GM23338 (cell line): ENCODE results near the gene RINT1. TPM values are rescaled to one million over a fixed set of nuclear protein-coding genes. Genes with fewer than 3 reads are reported as not detected.

Experiments
- ATAC-seq: fragments of 200-7000 bp; cut with Tn5 transposase; 3 replicates; pipeline ENCODE4 v1.9.1; 2020
- DNase-seq: peaks from one replicate; pipeline ENCODE4 v3.0.0-alpha.2; 2015; ENCODE audit warnings: low spot score
- H2AFZ ChIP-seq: fragments of 200-600 bp; sonication (generic); 2 replicates; pipeline ENCODE4 v1.8.0; 2016; ENCODE audit warnings: antibody characterized with exemption, mild to moderate bottlenecking, moderate library complexity
- H3F3A ChIP-seq: fragments of 200-600 bp; sonication (generic); replicated peaks from 2 replicates; pipeline ENCODE4 v1.8.0; 2017; ENCODE audit warnings: antibody characterized with exemption, mixed run types, low read depth
- H3K27ac ChIP-seq: fragments of 200-600 bp; sonication (generic); 2 replicates; pipeline ENCODE4 v1.6.1; 2016; ENCODE audit warnings: low read depth
- H3K27me3 ChIP-seq: fragments of 200-600 bp; sonication (generic); 2 replicates; pipeline ENCODE4 v1.8.0; 2016; ENCODE audit warnings: mild to moderate bottlenecking, mixed run types, moderate library complexity; ENCODE audit not compliant: insufficient read depth
- H3K36me3 ChIP-seq: fragments of 200-600 bp; sonication (generic); 2 replicates; pipeline ENCODE4 v1.8.0; 2016; ENCODE audit warnings: mild to moderate bottlenecking; ENCODE audit not compliant: insufficient read depth
- H3K4me1 ChIP-seq: fragments of 200-600 bp; sonication (generic); 2 replicates; pipeline ENCODE4 v1.8.0; 2016; ENCODE audit warnings: mild to moderate bottlenecking, moderate library complexity; ENCODE audit not compliant: insufficient read depth
- H3K4me2 ChIP-seq: fragments of 200-600 bp; sonication (generic); 2 replicates; pipeline ENCODE4 v1.7.1; 2017; ENCODE audit warnings: mixed run types
- H3K4me3 ChIP-seq: fragments of 200-600 bp; sonication (generic); 2 replicates; pipeline ENCODE4 v1.6.1; 2016; ENCODE audit warnings: mixed run types
- H3K79me2 ChIP-seq: fragments of 200-600 bp; sonication (generic); replicated peaks from 2 replicates; pipeline ENCODE4 v1.8.0; 2017; ENCODE audit warnings: mild to moderate bottlenecking; ENCODE audit not compliant: insufficient read depth
- H3K9me2 ChIP-seq: fragments of 200-600 bp; sonication (generic); 2 replicates; pipeline ENCODE4 v1.8.0; 2017; ENCODE audit not compliant: insufficient read depth
- H4K20me1 ChIP-seq: fragments of 200-600 bp; sonication (generic); replicated peaks from 2 replicates; pipeline ENCODE4 v1.8.0; 2017; ENCODE audit warnings: mild to moderate bottlenecking; ENCODE audit not compliant: insufficient read depth
- H3K27ac Mint-ChIP-seq: 2 replicates; pipeline ENCODE4 v1.8.0; 2020; ENCODE audit warnings: inconsistent platforms, mild to moderate bottlenecking, moderate library complexity, mixed read lengths
- H3K27me3 Mint-ChIP-seq: 3 replicates; pipeline ENCODE4 v1.8.0; 2022; ENCODE audit warnings: low read depth, mild to moderate bottlenecking, moderate library complexity, mixed read lengths, inconsistent platforms; ENCODE audit not compliant: insufficient read depth, poor library complexity
- H3K36me3 Mint-ChIP-seq: 3 replicates; pipeline ENCODE4 v1.8.0; 2021; ENCODE audit warnings: low read depth, mild to moderate bottlenecking, inconsistent platforms, moderate library complexity, mixed read lengths
- H3K4me1 Mint-ChIP-seq: 3 replicates; pipeline ENCODE4 v1.8.0; 2020; ENCODE audit warnings: mild to moderate bottlenecking, inconsistent platforms, mixed read lengths
- H3K4me3 Mint-ChIP-seq: 3 replicates; pipeline ENCODE4 v1.8.0; 2021; ENCODE audit warnings: moderate library complexity, mild to moderate bottlenecking, inconsistent platforms, mixed read lengths
- H3K9me3 Mint-ChIP-seq: 3 replicates; pipeline ENCODE4 v1.8.0; 2020; ENCODE audit warnings: moderate library complexity, mild to moderate bottlenecking, inconsistent platforms, mixed read lengths
- ZNF331 ChIP-seq: fragments of 250-450 bp; sonication (Bioruptor Pico); IDR thresholded peaks from 2 replicates; pipeline ENCODE4 v1.5.0; 2020; ENCODE audit warnings: low read depth, mild to moderate bottlenecking, moderate library complexity
- ZNF462 ChIP-seq: fragments of 250-450 bp; sonication (Bioruptor Pico); IDR thresholded peaks from 2 replicates; pipeline ENCODE4 v1.5.0; 2020; ENCODE audit warnings: mild to moderate bottlenecking, moderate library complexity
- polyA plus RNA-seq: library from polyadenylated mRNA; unstranded; fragments of >200 nt; fragmentation: Nextera tagmentation; extraction: Ambion mirVana; gene quantifications from 2 replicates; pipeline ENCODE4 v1.2.1, GENCODE V29; 2016
- total RNA-seq: library from RNA; depleted of rRNA; stranded (reverse); fragments of >200 nt; shearing (Covaris generic); gene quantifications from 2 replicates; pipeline ENCODE4 v1.2.3, GENCODE V29; 2014
- TF ChIP-seq, protein P1 (sequence below): IDR thresholded peaks from one replicate; pipeline ENCODE4 v1.6.1; 2018; ENCODE audit warnings: antibody characterized with exemption; ENCODE audit not compliant: unreplicated experiment
- TF ChIP-seq, protein P2 (sequence below), 2 experiments: fragments of 200-600 bp in 1 of 2; sonication (generic) in 1 of 2; conservative IDR thresholded peaks; 2 replicates each; pipeline versions ENCODE4 v1.5.1 to v1.6.1; 2016 to 2017; ENCODE audit warnings: antibody characterized with exemption in 2 of 2, low read depth in 2 of 2, mild to moderate bottlenecking in 2 of 2, moderate library complexity in 1 of 2
- TF ChIP-seq, protein P3 (sequence below): IDR thresholded peaks from 2 replicates; pipeline ENCODE4 v1.6.1; 2016; ENCODE audit warnings: antibody characterized with exemption

The RINT1 gene
- total and polyA plus RNA-seq, 2 experiments from 2014 or later, result 18.5 to 31.2 TPM

DNA sequence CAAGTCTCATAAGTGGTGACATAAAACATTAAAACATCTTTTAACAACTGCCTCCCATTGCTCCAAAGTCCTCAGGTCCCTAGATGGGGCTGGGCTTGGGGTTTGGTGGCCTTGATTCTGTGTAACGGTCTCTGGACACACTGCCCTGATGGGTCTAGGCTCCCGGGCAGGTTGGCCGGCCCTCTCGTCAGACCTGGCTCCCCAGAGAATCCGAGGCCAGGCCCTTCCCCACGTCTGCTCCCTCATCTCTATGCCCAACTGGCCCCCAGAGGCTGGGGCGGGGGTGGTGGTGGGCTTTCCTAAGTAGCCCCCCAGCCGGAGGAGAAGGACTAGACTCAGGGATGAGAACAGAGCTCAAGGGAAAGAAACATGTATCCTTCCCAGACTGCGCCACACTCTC, 80.8 kb downstream of the RINT1 start (continued):
- TF ChIP-seq, protein P1, sequence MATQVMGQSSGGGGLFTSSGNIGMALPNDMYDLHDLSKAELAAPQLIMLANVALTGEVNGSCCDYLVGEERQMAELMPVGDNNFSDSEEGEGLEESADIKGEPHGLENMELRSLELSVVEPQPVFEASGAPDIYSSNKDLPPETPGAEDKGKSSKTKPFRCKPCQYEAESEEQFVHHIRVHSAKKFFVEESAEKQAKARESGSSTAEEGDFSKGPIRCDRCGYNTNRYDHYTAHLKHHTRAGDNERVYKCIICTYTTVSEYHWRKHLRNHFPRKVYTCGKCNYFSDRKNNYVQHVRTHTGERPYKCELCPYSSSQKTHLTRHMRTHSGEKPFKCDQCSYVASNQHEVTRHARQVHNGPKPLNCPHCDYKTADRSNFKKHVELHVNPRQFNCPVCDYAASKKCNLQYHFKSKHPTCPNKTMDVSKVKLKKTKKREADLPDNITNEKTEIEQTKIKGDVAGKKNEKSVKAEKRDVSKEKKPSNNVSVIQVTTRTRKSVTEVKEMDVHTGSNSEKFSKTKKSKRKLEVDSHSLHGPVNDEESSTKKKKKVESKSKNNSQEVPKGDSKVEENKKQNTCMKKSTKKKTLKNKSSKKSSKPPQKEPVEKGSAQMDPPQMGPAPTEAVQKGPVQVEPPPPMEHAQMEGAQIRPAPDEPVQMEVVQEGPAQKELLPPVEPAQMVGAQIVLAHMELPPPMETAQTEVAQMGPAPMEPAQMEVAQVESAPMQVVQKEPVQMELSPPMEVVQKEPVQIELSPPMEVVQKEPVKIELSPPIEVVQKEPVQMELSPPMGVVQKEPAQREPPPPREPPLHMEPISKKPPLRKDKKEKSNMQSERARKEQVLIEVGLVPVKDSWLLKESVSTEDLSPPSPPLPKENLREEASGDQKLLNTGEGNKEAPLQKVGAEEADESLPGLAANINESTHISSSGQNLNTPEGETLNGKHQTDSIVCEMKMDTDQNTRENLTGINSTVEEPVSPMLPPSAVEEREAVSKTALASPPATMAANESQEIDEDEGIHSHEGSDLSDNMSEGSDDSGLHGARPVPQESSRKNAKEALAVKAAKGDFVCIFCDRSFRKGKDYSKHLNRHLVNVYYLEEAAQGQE, result no peak
- TF ChIP-seq ZNF462 (no peak), ZNF331 (no peak)

- no peaks in the 10 kb centered on the region for H3K27me3 ChIP-seq
- H3K36me3 ChIP-seq, result peaks cover 10% of the 10 kb centered on the region
- DNase-seq (no peak), ATAC-seq (no peak)
- no peak overlapping the region for H3K4me3 ChIP-seq
- no peaks in the 10 kb centered on the region for H3K79me2 ChIP-seq
- TF ChIP-seq, protein P2, sequence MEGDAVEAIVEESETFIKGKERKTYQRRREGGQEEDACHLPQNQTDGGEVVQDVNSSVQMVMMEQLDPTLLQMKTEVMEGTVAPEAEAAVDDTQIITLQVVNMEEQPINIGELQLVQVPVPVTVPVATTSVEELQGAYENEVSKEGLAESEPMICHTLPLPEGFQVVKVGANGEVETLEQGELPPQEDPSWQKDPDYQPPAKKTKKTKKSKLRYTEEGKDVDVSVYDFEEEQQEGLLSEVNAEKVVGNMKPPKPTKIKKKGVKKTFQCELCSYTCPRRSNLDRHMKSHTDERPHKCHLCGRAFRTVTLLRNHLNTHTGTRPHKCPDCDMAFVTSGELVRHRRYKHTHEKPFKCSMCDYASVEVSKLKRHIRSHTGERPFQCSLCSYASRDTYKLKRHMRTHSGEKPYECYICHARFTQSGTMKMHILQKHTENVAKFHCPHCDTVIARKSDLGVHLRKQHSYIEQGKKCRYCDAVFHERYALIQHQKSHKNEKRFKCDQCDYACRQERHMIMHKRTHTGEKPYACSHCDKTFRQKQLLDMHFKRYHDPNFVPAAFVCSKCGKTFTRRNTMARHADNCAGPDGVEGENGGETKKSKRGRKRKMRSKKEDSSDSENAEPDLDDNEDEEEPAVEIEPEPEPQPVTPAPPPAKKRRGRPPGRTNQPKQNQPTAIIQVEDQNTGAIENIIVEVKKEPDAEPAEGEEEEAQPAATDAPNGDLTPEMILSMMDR (conservative IDR thresholded peaks at IDR 0.05; ENCODE audit: low read depth in 2 of 2), result 0 out of 4 replicates have a peak, but pooled peaks of 1 of the 2 experiments have one; percentile 10
- TF ChIP-seq, protein P3, sequence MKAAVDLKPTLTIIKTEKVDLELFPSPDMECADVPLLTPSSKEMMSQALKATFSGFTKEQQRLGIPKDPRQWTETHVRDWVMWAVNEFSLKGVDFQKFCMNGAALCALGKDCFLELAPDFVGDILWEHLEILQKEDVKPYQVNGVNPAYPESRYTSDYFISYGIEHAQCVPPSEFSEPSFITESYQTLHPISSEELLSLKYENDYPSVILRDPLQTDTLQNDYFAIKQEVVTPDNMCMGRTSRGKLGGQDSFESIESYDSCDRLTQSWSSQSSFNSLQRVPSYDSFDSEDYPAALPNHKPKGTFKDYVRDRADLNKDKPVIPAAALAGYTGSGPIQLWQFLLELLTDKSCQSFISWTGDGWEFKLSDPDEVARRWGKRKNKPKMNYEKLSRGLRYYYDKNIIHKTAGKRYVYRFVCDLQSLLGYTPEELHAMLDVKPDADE, result no peak
- no peak overlapping the region for H3K27ac ChIP-seq
- Mint-ChIP-seq H3K36me3 (peaks cover 87% of the 10 kb centered on the region), H3K4me3 (no peak overlapping the region; the same call in 2 of the 3 replicates), H3K27ac (no peak overlapping the region), H3K9me3 (no peaks in the 10 kb centered on the region), H3K4me1 (peaks cover 46% of the 10 kb centered on the region), H3K27me3 (peaks cover 16% of the 10 kb centered on the region)
- H3K9me2 ChIP-seq, result no peaks in the 10 kb centered on the region
- peaks cover 5% of the 10 kb centered on the region; the same call in 1 of the 2 replicates for H3F3A ChIP-seq
- peaks cover 14% of the 10 kb centered on the region; the same call in 1 of the 2 replicates for H3K4me1 ChIP-seq
- no peak overlapping the region for H3K4me2 ChIP-seq
- 0 out of 2 replicates have a peak, but pooled peaks cover 15% of the 10 kb centered on the region for H4K20me1 ChIP-seq
- no peak overlapping the region for H2AFZ ChIP-seq
Measured at GRCh38 chr7:105613611-105614330, 81.8 kb downstream of the RINT1 start.
